Thyroid gland (tissue), 4 donors: ENCODE measurements around the gene HSPB8. TPM values are rescaled to one million over a fixed set of nuclear protein-coding genes. Genes with fewer than 3 reads are reported as not detected.
"Not testable (repeated sequence)": the region's sequence is repeated elsewhere in the genome, so short reads cannot be mapped to it uniquely, and the experiment has no call there.

ENCODE experiments used
- DNase-seq, 2 donors: peaks; one replicate each; pipeline ENCODE4 v3.0.0-alpha.2; 2019
- H3K27ac ChIP-seq, 3 donors: fragments of 200-600 bp; sonication (generic); 1 replicate in 2 of 3; 2 replicates in 1 of 3; pipeline ENCODE4 v1.5.1; 2016 to 2019; ENCODE audit warnings: mild to moderate bottlenecking in 1 of 3, moderate library complexity in 1 of 3
- H3K27me3 ChIP-seq: fragments of 200-600 bp; sonication (generic); one replicate; pipeline ENCODE4 v1.5.1; 2019
- H3K36me3 ChIP-seq, 2 donors: fragments of 200-600 bp; sonication (generic); one replicate each; pipeline ENCODE4 v1.5.1; 2016 to 2019
- H3K4me1 ChIP-seq, 2 donors: fragments of 200-600 bp; sonication (generic); one replicate each; pipeline ENCODE4 v1.5.1; 2017 to 2019
- H3K4me3 ChIP-seq, 3 donors: fragments of 200-600 bp; sonication (generic); replicated peaks in 1 of 3; 1 replicate in 2 of 3; 2 replicates in 1 of 3; pipeline ENCODE4 v1.5.1; 2016; ENCODE audit warnings: mild to moderate bottlenecking in 1 of 3
- H3K9me3 ChIP-seq: fragments of 200-600 bp; sonication (generic); one replicate; pipeline ENCODE4 v1.5.1; 2017
- POLR2A ChIP-seq, 2 donors: fragments of 450-650 bp; IDR thresholded peaks; one replicate each; pipeline ENCODE4 v1.6.1; 2017; ENCODE audit warnings: antibody characterized with exemption in 2 of 2, mild to moderate bottlenecking in 2 of 2, moderate library complexity in 1 of 2
- WGBS, 2 donors: methylation state at CpG; one replicate each; pipeline ENCODE4 v1.1.5; 2017; 5-methylcytosine and 5-hydroxymethylcytosine counted together
- intact Hi-C: fragments of 100-400 bp; cut with DNase I; formaldehyde crosslinking; loops from one replicate; pipeline ENCODE4 v1.15.1; 2023
- total RNA-seq, 4 donors: library from RNA; depleted of rRNA; stranded (reverse); fragments of >200 nt; gene quantifications; one replicate each; pipeline ENCODE4 v1.2.3, GENCODE V29; 2016
- TF ChIP-seq, protein P1 (sequence below), 6 experiments: fragments of 200-600 bp in 3 of 6; fragments of 450-650 bp in 3 of 6; sonication (generic) in 3 of 6; IDR thresholded peaks; one replicate each; pipeline ENCODE4 v1.5.1; 2016 to 2019; ENCODE audit warnings: antibody characterized with exemption in 6 of 6, mild to moderate bottlenecking in 2 of 6, inconsistent platforms in 1 of 6, moderate library complexity in 1 of 6

Gene HSPB8
- total RNA-seq, 4 donors from 2014 or later: 39.0 to 73.9 (median 53.0) TPM

DNA sequence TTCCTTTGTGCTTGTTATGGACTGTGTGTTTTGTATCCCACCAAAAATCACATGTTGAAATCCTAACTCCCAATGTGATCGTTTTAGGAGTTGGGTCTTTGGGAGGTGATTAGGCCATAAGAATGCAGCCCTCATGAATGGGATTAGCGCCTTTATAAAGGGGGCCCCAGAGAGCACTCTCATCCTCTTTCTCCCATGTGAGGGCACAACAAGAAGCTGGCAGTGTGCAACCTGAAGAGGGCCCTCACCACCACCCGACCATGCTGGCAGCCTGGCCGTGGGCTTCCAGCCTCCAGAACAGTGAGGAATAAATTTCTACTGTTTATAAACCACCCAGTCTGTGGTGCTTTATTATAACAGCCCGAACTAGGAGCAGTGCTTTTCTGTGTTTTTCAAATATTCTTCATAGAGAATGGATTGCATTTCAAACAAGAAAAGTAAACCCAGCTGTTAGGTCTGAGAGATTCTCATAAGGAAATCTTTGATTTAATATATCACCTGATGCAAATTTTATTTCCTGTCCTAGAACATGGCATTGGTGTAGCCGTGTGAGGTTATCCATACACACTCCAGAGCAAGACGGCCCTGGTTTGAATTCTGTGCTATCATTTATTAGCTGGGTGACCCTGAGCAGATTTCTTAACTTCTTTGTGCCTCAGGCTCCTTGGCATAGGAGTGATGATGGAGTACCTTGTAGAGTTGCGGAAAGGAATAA is 27.8 kb downstream of the HSPB8 start:
- Histone ChIP-seq H3K27ac (no peak overlapping the region), H3K36me3 (no peaks in the 10 kb centered on the region), H3K27me3 (no peaks in the 10 kb centered on the region), H3K9me3 (no peaks in the 10 kb centered on the region), H3K4me1 (peaks cover 4 to 10% of the 10 kb centered on the region in 2 donors), H3K4me3 (no peak overlapping the region)
- no peak for DNase-seq
- WGBS, 2 donors: 75 to 76% methylated on average over 8 of the region's 8 CpGs
- TF ChIP-seq, protein P1, sequence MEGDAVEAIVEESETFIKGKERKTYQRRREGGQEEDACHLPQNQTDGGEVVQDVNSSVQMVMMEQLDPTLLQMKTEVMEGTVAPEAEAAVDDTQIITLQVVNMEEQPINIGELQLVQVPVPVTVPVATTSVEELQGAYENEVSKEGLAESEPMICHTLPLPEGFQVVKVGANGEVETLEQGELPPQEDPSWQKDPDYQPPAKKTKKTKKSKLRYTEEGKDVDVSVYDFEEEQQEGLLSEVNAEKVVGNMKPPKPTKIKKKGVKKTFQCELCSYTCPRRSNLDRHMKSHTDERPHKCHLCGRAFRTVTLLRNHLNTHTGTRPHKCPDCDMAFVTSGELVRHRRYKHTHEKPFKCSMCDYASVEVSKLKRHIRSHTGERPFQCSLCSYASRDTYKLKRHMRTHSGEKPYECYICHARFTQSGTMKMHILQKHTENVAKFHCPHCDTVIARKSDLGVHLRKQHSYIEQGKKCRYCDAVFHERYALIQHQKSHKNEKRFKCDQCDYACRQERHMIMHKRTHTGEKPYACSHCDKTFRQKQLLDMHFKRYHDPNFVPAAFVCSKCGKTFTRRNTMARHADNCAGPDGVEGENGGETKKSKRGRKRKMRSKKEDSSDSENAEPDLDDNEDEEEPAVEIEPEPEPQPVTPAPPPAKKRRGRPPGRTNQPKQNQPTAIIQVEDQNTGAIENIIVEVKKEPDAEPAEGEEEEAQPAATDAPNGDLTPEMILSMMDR (IDR thresholded peaks at IDR 0.05): no peak
- no peak for TF ChIP-seq POLR2A (IDR thresholded peaks at IDR 0.05)
- intact Hi-C loops: no loop called here

DNA sequence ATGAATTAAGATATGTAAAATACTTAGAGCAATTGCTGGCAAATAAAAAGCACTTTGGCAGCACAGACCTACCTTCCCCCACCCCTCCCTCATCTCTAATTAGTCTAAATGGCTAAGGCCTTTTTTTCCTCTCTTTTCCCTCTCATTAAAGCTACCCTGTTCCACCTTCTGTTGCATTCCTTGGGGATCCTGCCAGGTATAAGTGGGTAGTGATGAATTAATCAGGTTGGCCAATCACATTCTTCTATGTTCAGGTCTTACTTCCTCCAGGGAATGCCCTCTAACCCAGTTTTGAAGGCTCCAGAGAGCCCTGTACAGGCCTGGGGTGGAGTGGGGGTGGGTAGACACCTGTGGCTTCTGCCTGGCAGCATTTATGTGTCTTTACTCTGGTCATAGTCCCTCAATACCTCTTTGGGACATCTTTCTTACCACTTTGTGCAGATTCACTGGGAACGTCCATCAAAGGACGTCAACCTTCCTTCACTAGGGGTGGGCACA is 28.4 kb downstream of the HSPB8 start:
- no peaks in the 10 kb centered on the region for H3K9me3 ChIP-seq
- peaks cover 4 to 8% of the 10 kb centered on the region in 2 donors for H3K4me1 ChIP-seq
- no peak for DNase-seq
- no peak overlapping the region for H3K4me3 ChIP-seq
- no peaks in the 10 kb centered on the region for H3K27me3 ChIP-seq
- TF ChIP-seq POLR2A (IDR thresholded peaks at IDR 0.05): no peak
- TF ChIP-seq, protein P1 (IDR thresholded peaks at IDR 0.05): no peak
- intact Hi-C loops: no loop called here
- 81 to 100% methylated on average over 2 of the region's 2 CpGs for WGBS, 2 donors
- H3K27ac ChIP-seq: no peak overlapping the region
- H3K36me3 ChIP-seq: no peaks in the 10 kb centered on the region

DNA sequence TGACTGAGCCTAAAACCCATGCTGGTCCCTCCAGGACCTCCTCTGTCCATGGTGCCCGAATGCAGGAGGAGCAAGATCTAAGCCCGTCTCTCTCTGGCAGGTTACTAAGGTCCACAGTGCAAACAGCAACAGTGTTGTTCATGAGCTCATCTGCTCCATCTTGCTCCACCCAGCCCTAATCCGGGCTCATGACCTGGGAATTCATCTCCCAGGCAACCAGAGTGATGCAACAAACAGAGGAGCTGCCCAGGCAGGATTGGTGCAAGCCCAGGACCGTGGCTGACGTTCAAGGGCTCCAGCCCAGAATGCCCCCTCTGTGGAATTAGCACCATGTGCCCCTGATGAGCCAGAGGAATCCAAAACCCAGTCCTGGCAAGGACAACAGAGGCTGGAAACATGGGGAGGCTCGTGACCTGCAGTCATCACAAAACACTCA is 29.9 kb downstream of the HSPB8 start:
- Histone ChIP-seq H3K9me3 (no peaks in the 10 kb centered on the region), H3K36me3 (no peaks in the 10 kb centered on the region), H3K27ac (no peak overlapping the region), H3K4me1 (no peaks in the 10 kb centered on the region), H3K27me3 (no peaks in the 10 kb centered on the region), H3K4me3 (no peak overlapping the region)
- TF ChIP-seq, protein P1 (IDR thresholded peaks at IDR 0.05): no peak
- no peak for TF ChIP-seq POLR2A (IDR thresholded peaks at IDR 0.05)
- intact Hi-C loops: no loop called here
- 23 to 35% methylated on average over 4 to 6 of the region's 6 CpGs for WGBS, 2 donors
- peak; percentile 16 to 19 for DNase-seq

DNA sequence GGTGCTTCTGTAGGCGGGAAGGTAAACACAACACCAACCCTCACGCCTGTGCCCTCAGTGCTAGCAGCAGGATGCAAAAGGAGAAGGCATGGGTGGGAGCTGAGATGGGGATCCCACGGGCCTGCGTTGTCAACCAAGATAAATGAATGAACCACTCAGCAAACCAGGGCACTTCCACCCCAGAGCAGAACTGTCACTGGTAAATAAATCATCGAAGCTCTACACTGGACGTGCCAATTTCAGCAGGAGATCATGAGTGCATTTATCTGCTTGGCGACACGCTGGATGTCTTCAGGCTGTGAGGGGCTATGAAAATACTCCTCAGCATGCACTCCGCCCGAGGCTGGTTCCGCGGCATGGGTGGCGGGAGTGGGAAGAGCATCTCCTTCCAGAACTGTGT is 33.2 kb downstream of the HSPB8 start:
- Histone ChIP-seq H3K4me1 (no peaks in the 10 kb centered on the region), H3K27ac (no peak overlapping the region), H3K9me3 (no peaks in the 10 kb centered on the region), H3K36me3 (no peaks in the 10 kb centered on the region), H3K4me3 (no peak overlapping the region), H3K27me3 (no peaks in the 10 kb centered on the region)
- DNase-seq: no peak
- intact Hi-C loops: no loop called here
- 85 to 87% methylated on average over 13 of the region's 13 CpGs for WGBS, 2 donors
- no peak for TF ChIP-seq POLR2A (IDR thresholded peaks at IDR 0.05)
- TF ChIP-seq, protein P1 (IDR thresholded peaks at IDR 0.05): no peak

DNA sequence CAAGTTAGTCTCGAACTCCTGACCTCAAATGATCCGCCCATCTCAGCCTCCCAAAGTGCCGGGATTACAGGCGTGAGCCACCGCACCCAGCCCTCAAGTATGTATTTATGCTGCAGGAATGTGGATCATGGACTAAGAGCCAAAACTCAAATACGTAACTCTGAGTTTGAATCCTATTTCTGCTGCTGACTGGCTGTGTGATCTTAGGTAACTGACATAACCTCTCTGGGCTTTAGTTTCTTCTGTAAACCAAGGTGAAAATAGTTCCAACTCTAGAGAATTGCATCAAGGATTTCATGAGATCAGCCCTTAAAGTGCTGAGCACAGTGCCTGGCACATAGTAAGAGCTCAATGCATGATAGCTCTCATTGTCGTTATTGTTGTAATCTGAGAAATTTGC is 37.4 kb downstream of the HSPB8 start:
- 94 to 97% methylated on average over 7 of the region's 7 CpGs for WGBS, 2 donors
- TF ChIP-seq, protein P1 (IDR thresholded peaks at IDR 0.05): no peak
- TF ChIP-seq POLR2A (IDR thresholded peaks at IDR 0.05): no peak
- Histone ChIP-seq H3K4me1 (no peaks in the 10 kb centered on the region), H3K9me3 (no peaks in the 10 kb centered on the region), H3K27me3 (no peaks in the 10 kb centered on the region), H3K36me3 (no peaks in the 10 kb centered on the region), H3K4me3 (no peak overlapping the region), H3K27ac (no peak overlapping the region)
- intact Hi-C loops: no loop called here
- DNase-seq: no peak

DNA sequence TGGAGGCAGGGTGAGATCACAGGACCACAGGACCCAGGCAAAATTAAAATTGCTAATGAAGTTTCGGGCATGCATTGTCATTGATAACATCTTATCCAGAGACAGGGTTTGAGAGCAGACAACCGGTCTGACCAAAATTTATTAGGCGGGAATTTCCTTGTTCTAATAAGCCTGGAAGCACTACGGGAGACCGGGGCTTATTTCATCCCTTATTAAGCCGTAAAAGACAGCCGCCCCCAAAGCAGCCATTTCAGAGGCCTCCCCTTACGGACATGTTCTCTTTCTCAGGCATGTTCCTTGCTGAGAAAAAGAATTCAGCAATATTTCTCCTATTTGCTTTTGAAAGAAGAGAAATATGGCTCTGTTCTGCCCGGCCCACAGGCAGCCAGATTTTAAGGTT is 40.1 kb downstream of the HSPB8 start:
- H3K4me1 ChIP-seq, H3K36me3 ChIP-seq, DNase-seq, H3K9me3 ChIP-seq, H3K27ac ChIP-seq, H3K4me3 ChIP-seq, intact Hi-C loops, H3K27me3 ChIP-seq: not testable (repeated sequence)
- 88 to 91% methylated on average over 9 of the region's 9 CpGs for WGBS, 2 donors
